HCEC 1CT (cell line): ENCODE measurements around the gene DGCR2.
"Not testable (repeated sequence)": the region's sequence is repeated elsewhere in the genome, so short reads cannot be mapped to it uniquely, and the experiment has no call there.

Experiments used
- DNase-seq: peaks from one replicate; pipeline ENCODE4 v3.0.0-alpha.2; 2017

The DGCR2 gene

GRCh38 chr22:19057999-19058491 is 64.2 kb downstream of the DGCR2 start:
- no peak for DNase-seq

GRCh38 chr22:19057539-19057938 is 64.7 kb downstream of the DGCR2 start:
- DNase-seq, result no peak

- DNase-seq, result no peak
These were observed 65.2 kb downstream of the DGCR2 start for GRCh38 chr22:19056951-19057401.

GRCh38 chr22:19055801-19056200 is 66.4 kb downstream of the DGCR2 start:
- DNase-seq, result no peak

GRCh38 chr22:19052941-19053541 is 69.2 kb downstream of the DGCR2 start:
- no peak for DNase-seq

GRCh38 chr22:19051381-19052072 is 70.7 kb downstream of the DGCR2 start:
- no peak for DNase-seq

- DNase-seq, result not testable (repeated sequence)
These were observed 71.4 kb downstream of the DGCR2 start for GRCh38 chr22:19050847-19051246.

- DNase-seq, result no peak
These were observed 72.1 kb downstream of the DGCR2 start for GRCh38 chr22:19050117-19050516.

- no peak for DNase-seq
These were observed 73.7 kb downstream of the DGCR2 start for GRCh38 chr22:19048531-19048930.

- DNase-seq, result no peak
These were observed 74.2 kb downstream of the DGCR2 start for GRCh38 chr22:19047993-19048392.

- DNase-seq, result no peak
These were observed 75.2 kb downstream of the DGCR2 start for GRCh38 chr22:19046719-19047609.

- no peak for DNase-seq
These were observed 75.9 kb downstream of the DGCR2 start for GRCh38 chr22:19046287-19046686.

- DNase-seq, result no peak
These were observed 77.1 kb downstream of the DGCR2 start for GRCh38 chr22:19045094-19045493.

GRCh38 chr22:19044381-19044780 is 77.8 kb downstream of the DGCR2 start:
- DNase-seq, result no peak

- DNase-seq, result no peak
These were observed 78.8 kb downstream of the DGCR2 start for GRCh38 chr22:19043121-19044085.

- DNase-seq, result no peak
These were observed 79.7 kb downstream of the DGCR2 start for GRCh38 chr22:19042285-19043120.

GRCh38 chr22:19041704-19042074 is 80.5 kb downstream of the DGCR2 start:
- no peak for DNase-seq

- DNase-seq, result no peak
These were observed 81.1 kb downstream of the DGCR2 start for GRCh38 chr22:19040888-19041703.

- DNase-seq, result no peak
These were observed 81.8 kb downstream of the DGCR2 start for GRCh38 chr22:19040391-19040861.

- DNase-seq, result no peak
These were observed 82.4 kb downstream of the DGCR2 start for GRCh38 chr22:19039796-19040280.
